GM21515 (cell line): ENCODE results near the gene SASS6.

ENCODE experiments used
- ATAC-seq: cut with Tn5 transposase; IDR thresholded peaks from one replicate; pipeline ENCODE4 v1.9.1; 2021; ENCODE audit not compliant: unreplicated experiment

SASS6 gene

GRCh38 chr1:100132566-100133477, at the start of gene SASS6, which contains the start of gene TRMT13:
SASS6 (minus strand) TSS chr1:100132930; CDS start chr1:100132814, 116 bp downstream.
TRMT13 (plus strand) TSS chr1:100133163; CDS start chr1:100133169, 6 bp downstream.
- peak; percentile 88 for ATAC-seq

- no peak for ATAC-seq
Measured at GRCh38 chr1:100178091-100178490, 45.4 kb upstream of the SASS6 start, which contains the start of gene LRRC39. LRRC39 (minus strand) TSS chr1:100178256; CDS start chr1:100168516, 9,740 bp downstream.

- no peak for ATAC-seq
Measured at GRCh38 chr1:100177295-100178041, 44.7 kb upstream of the SASS6 start.

- no peak for ATAC-seq
Measured at GRCh38 chr1:100168051-100168450, 35.3 kb upstream of the SASS6 start.

GRCh38 chr1:100164702-100165101, 32.0 kb upstream of the SASS6 start:
- no peak for ATAC-seq

- ATAC-seq, result no peak
Measured at GRCh38 chr1:100164216-100164615, 31.5 kb upstream of the SASS6 start.

- ATAC-seq, result no peak
Measured at GRCh38 chr1:100162881-100163280, 30.2 kb upstream of the SASS6 start.

- no peak for ATAC-seq
Measured at GRCh38 chr1:100152271-100152670, 19.5 kb upstream of the SASS6 start.

GRCh38 chr1:100151679-100152078, 18.9 kb upstream of the SASS6 start:
- ATAC-seq, result no peak

- no peak for ATAC-seq
Measured at GRCh38 chr1:100147875-100148274, 15.1 kb upstream of the SASS6 start.

- no peak for ATAC-seq
Measured at GRCh38 chr1:100146958-100147357, 14.2 kb upstream of the SASS6 start.

- ATAC-seq, result no peak
Measured at GRCh38 chr1:100145116-100145515, 12.4 kb upstream of the SASS6 start.

- ATAC-seq, result no peak
Measured at GRCh38 chr1:100142343-100142742, 9.6 kb upstream of the SASS6 start.

GRCh38 chr1:100141192-100141591, 8.5 kb upstream of the SASS6 start:
- ATAC-seq, result no peak

- no peak for ATAC-seq
Measured at GRCh38 chr1:100137602-100138001, 4.9 kb upstream of the SASS6 start.

GRCh38 chr1:100134872-100135271, 2.1 kb upstream of the SASS6 start:
- no peak for ATAC-seq

- no peak for ATAC-seq
Measured at GRCh38 chr1:100131623-100132022, 1.1 kb downstream of the SASS6 start.

- ATAC-seq, result no peak
Measured at GRCh38 chr1:100130552-100131077, 2.1 kb downstream of the SASS6 start.

GRCh38 chr1:100127226-100127625, 5.5 kb downstream of the SASS6 start:
- ATAC-seq, result no peak

GRCh38 chr1:100122177-100122576, 10.6 kb downstream of the SASS6 start:
- no peak for ATAC-seq

- no peak for ATAC-seq
Measured at GRCh38 chr1:100115524-100115923, 17.2 kb downstream of the SASS6 start.
